Erythroblast (primary cell): ENCODE data around the gene SEC11C.

Experiments used
- GATA1 ChIP-seq: IDR thresholded peaks from 2 replicates; pipeline ENCODE4 v1.6.1; 2011; ENCODE audit warnings: low read depth, mild to moderate bottlenecking, control low read depth, low read length, moderate library complexity
- POLR2A ChIP-seq: IDR thresholded peaks from 2 replicates; pipeline ENCODE4 v1.6.1; 2011; ENCODE audit warnings: mild to moderate bottlenecking, low read length

GRCh38 chr18:59114160-59114559, 25.5 kb upstream of the SEC11C start:
- TF ChIP-seq POLR2A (no peak), GATA1 (no peak)
